ENCODE results near the gene PALLD. TPM values are rescaled to one million over a fixed set of nuclear protein-coding genes. Genes with fewer than 3 reads are reported as not detected.

Gene PALLD
- total RNA-seq, 1 experiment from 2014 or later = 18.3 TPM

- H3K56ac ChIP-seq (ENCODE audit: insufficient read length, low read depth, low read length) = no peak overlapping the region
- H2BK15ac ChIP-seq (ENCODE audit: low read depth, low read length) = no peak overlapping the region
- H2BK5ac ChIP-seq (ENCODE audit: insufficient read length, low read length) = no peak overlapping the region
- H4K91ac ChIP-seq (ENCODE audit: insufficient read length, low read depth, low read length) = no peak overlapping the region
- H2BK120ac ChIP-seq (ENCODE audit: low read depth, low read length, poor library complexity, severe bottlenecking) = no peak overlapping the region
- peaks cover 13% of the 10 kb centered on the region; the same call in 1 of the 2 replicates for H3K4me1 ChIP-seq (ENCODE audit: insufficient read depth, low read length)
- H3K79me2 ChIP-seq (ENCODE audit: insufficient read depth, low read length) = no peaks in the 10 kb centered on the region
- no peak for TF ChIP-seq CTCF (conservative IDR thresholded peaks at IDR 0.05)
- no peaks in the 10 kb centered on the region for H3K27me3 ChIP-seq (ENCODE audit: insufficient read depth, low read length)
- H3T11ph ChIP-seq (ENCODE audit: low read length) = no peak overlapping the region
- H3K9ac ChIP-seq (ENCODE audit: extremely low read depth, insufficient read length, low read length) = no peak overlapping the region
- no peak overlapping the region for H3K18ac ChIP-seq (ENCODE audit: insufficient read length, low read depth, low read length)
- H4K5ac ChIP-seq (ENCODE audit: insufficient read length, low read depth, low read length) = no peak overlapping the region
- H2AK5ac ChIP-seq (ENCODE audit: insufficient read length, low read length) = no peak overlapping the region
- H3K4me3 Mint-ChIP-seq = peak overlapping the region in 1 of 2 experiments; percentile 2; a peak in 1 of 5 replicates
- peaks cover 42 to 44% of the 10 kb centered on the region in 2 experiments for H3K4me1 Mint-ChIP-seq
- no peaks in the 10 kb centered on the region for H4K20me1 ChIP-seq (ENCODE audit: control insufficient read depth, insufficient read depth, insufficient read length)
- no peaks in the 10 kb centered on the region; a peak in 2 of 7 replicates for H3K36me3 Mint-ChIP-seq (ENCODE audit: insufficient read depth in 1 of 3, low read depth in 3 of 3)
- H4K8ac ChIP-seq (replicated peaks; ENCODE audit: insufficient read length, low read depth, low read length) = no peak overlapping the region
- no peak overlapping the region for H3K4me2 ChIP-seq (ENCODE audit: insufficient read depth, insufficient read length, low read length)
- no peaks in the 10 kb centered on the region for H3K23me2 ChIP-seq (ENCODE audit: insufficient read length, low read depth, low read length, poor library complexity, severe bottlenecking)
- no peaks in the 10 kb centered on the region for H3K9me3 ChIP-seq (ENCODE audit: control insufficient read depth, low read depth, low read length)
- H3K14ac ChIP-seq (ENCODE audit: insufficient read depth, low read length) = no peak overlapping the region
- H3K79me1 ChIP-seq (ENCODE audit: insufficient read depth, low read depth, low read length, poor library complexity, severe bottlenecking) = no peaks in the 10 kb centered on the region
- H2BK12ac ChIP-seq (ENCODE audit: insufficient read length, low read depth, low read length) = no peak overlapping the region
- H3K27ac ChIP-seq (ENCODE audit: insufficient read length, low read depth, low read length) = no peak overlapping the region
- no peak overlapping the region for H3K23ac ChIP-seq (ENCODE audit: insufficient read length, low read depth, low read length)
- H3K4ac ChIP-seq (ENCODE audit: low read depth, low read length) = no peak overlapping the region
- H3K27ac Mint-ChIP-seq = peak overlapping the region; percentile 2 to 60 (median 53); a peak in 5 of 7 replicates
- no peak overlapping the region for H2BK20ac ChIP-seq (ENCODE audit: low read depth, low read length, poor library complexity, severe bottlenecking)
- H3K27me3 Mint-ChIP-seq (ENCODE audit: low read depth) = no peaks in the 10 kb centered on the region
- WGBS (ENCODE audit: extremely low coverage, insufficient read length, low lambda C conversion rate) = no CpG with 5 or more reads among the region's 11 CpGs
- no peak for DNase-seq
- no peak overlapping the region for H2AFZ ChIP-seq (ENCODE audit: low read length)
- no peaks in the 10 kb centered on the region for H3K9me3 Mint-ChIP-seq
Observed at GRCh38 chr4:168734703-168735678, 238.1 kb downstream of the PALLD start.

All from H9 (cell line).